ENCODE data around the gene ARF3. TPM values are rescaled to one million over a fixed set of nuclear protein-coding genes. Genes with fewer than 3 reads are reported as not detected.

ARF3 gene
- polyA plus RNA-seq, 1 donor (not counting 4 experiments of a cell fraction or from before 2014, with no cell fraction given) = 236 TPM

DNA sequence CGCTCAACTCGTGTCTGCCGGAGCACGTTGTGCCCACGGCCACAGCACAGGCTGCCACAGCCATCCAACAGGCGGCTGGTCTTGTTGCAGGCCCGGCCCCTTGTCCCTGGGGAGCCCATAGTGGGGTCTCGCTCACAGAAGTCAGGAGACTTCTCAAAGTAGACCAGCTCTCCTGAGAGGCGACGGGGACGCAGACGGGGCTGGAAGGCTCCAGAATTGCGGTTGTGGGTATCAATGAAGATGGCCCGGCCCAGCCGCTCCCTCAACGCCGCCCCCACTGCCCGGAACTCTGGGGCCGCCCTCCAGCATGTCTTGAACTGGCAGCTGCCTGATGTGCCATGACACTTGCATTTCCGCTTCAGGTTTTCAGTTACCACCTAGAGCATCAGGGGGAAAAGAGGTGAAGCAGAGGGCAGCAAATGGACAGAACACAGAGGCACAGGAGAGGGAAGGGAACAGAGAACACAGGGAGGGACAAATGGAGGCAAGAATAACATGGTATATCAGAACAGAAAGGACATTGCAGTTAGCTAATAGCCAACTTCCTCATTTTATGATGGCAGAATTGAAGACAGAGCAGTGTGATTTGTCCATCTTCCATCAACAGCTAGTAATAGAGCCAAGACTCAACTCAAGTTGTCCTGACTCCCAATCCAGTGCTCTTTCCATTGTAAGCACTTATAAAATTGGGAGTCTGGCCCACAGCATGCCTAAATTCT is 9.0 kb upstream of the ARF3 start:
- FAIRE-seq = no peak
- H3K36me3 ChIP-seq (ENCODE audit: control insufficient read depth in 2 of 2, extremely low read depth in 1 of 2, insufficient read depth in 2 of 2, low read length in 2 of 2) = no peaks in the 10 kb centered on the region
- dilution Hi-C loops (cut with MboI; ENCODE audit: extremely low pct_ligation_motif_present, low sequenced_read_pairs) = no loop called here

DNA sequence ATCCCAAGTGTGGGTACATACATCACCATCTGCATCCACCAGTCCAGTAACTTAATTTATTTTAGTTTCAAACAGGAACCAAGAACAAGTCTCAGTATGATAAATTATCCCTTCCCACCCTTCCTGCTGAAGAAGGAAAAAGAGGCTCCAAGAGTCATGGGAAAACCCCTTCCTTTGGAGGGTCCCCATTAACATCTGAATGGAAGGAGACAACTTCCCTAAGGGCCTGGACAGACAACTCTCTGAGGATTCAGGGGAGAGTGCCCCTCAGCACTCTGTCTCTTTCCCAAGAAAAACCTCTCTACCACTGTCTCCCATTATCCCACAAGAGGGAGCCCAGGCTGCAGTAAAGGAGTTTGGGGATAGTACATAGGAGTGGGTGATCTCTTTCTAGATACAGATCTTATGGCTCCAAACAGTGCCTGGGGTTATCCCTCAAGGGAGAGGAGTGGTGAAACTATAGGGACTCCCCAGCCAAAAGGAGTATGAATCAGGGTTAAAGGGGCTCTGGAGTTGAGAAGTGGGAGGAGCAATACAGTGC is 8.1 kb upstream of the ARF3 start:
- no peak overlapping the region for H3K4me3 ChIP-seq (ENCODE audit: control insufficient read depth in 2 of 3, extremely low read depth in 1 of 3, insufficient read depth in 2 of 3, low read depth in 1 of 3, low read length in 3 of 3)

More for the DNA sequence above, 9.0 kb upstream of the ARF3 start:
- Histone ChIP-seq H3K4me3 (ENCODE audit: control insufficient read depth in 2 of 3, extremely low read depth in 1 of 3, insufficient read depth in 2 of 3, low read depth in 1 of 3, low read length in 3 of 3) (no peak overlapping the region), H3K27me3 (ENCODE audit: control insufficient read depth, extremely low read depth, insufficient read depth, low read length) (peaks cover 18% of the 10 kb centered on the region), H2AFZ (ENCODE audit: control insufficient read depth, low read length) (no peak overlapping the region), H3K9ac (ENCODE audit: control insufficient read depth, extremely low read depth, insufficient read depth, low read length) (no peak overlapping the region), H3K9me3 (ENCODE audit: control insufficient read depth, low read depth, low read length) (no peaks in the 10 kb centered on the region), H3K4me2 (ENCODE audit: control insufficient read depth, extremely low read depth, insufficient read depth, low read depth, low read length) (no peak overlapping the region), H3K79me2 (ENCODE audit: control insufficient read depth, insufficient read depth, low read length) (no peaks in the 10 kb centered on the region), H3K4me1 (ENCODE audit: control insufficient read depth, extremely low read depth, insufficient read depth, low read length) (peaks cover 20% of the 10 kb centered on the region), H3K9me1 (ENCODE audit: control insufficient read depth, extremely low read depth, insufficient read depth, low read length) (no peaks in the 10 kb centered on the region), H3K27ac (ENCODE audit: control insufficient read depth, insufficient read depth, low read length) (no peak overlapping the region), H4K20me1 (ENCODE audit: control insufficient read depth, extremely low read depth, insufficient read depth, low read length) (no peaks in the 10 kb centered on the region)
- TF ChIP-seq, protein P1, sequence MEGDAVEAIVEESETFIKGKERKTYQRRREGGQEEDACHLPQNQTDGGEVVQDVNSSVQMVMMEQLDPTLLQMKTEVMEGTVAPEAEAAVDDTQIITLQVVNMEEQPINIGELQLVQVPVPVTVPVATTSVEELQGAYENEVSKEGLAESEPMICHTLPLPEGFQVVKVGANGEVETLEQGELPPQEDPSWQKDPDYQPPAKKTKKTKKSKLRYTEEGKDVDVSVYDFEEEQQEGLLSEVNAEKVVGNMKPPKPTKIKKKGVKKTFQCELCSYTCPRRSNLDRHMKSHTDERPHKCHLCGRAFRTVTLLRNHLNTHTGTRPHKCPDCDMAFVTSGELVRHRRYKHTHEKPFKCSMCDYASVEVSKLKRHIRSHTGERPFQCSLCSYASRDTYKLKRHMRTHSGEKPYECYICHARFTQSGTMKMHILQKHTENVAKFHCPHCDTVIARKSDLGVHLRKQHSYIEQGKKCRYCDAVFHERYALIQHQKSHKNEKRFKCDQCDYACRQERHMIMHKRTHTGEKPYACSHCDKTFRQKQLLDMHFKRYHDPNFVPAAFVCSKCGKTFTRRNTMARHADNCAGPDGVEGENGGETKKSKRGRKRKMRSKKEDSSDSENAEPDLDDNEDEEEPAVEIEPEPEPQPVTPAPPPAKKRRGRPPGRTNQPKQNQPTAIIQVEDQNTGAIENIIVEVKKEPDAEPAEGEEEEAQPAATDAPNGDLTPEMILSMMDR (optimal IDR thresholded peaks at IDR 0.05 in 1 of 3, IDR thresholded peaks at IDR 0.05 in 1 of 3, conservative IDR thresholded peaks at IDR 0.05 in 1 of 3; ENCODE audit: extremely low read depth in 1 of 3, insufficient read depth in 2 of 3, low read length in 3 of 3) = no peak
- no peak for TF ChIP-seq EZH2 (IDR thresholded peaks at IDR 0.05; ENCODE audit: low read length)
- no peak for DNase-seq (ENCODE audit: low read depth, low spot score)

More for the DNA sequence above, 8.1 kb upstream of the ARF3 start:
- Histone ChIP-seq H3K27ac (ENCODE audit: control insufficient read depth, insufficient read depth, low read length) (no peak overlapping the region), H3K4me2 (ENCODE audit: control insufficient read depth, extremely low read depth, insufficient read depth, low read depth, low read length) (no peak overlapping the region), H3K9ac (ENCODE audit: control insufficient read depth, extremely low read depth, insufficient read depth, low read length) (no peak overlapping the region), H3K4me1 (ENCODE audit: control insufficient read depth, extremely low read depth, insufficient read depth, low read length) (peaks cover 11% of the 10 kb centered on the region), H3K36me3 (ENCODE audit: control insufficient read depth in 2 of 2, extremely low read depth in 1 of 2, insufficient read depth in 2 of 2, low read length in 2 of 2) (no peaks in the 10 kb centered on the region), H3K27me3 (ENCODE audit: control insufficient read depth, extremely low read depth, insufficient read depth, low read length) (peaks cover 8% of the 10 kb centered on the region), H3K9me3 (ENCODE audit: control insufficient read depth, low read depth, low read length) (no peaks in the 10 kb centered on the region), H3K79me2 (ENCODE audit: control insufficient read depth, insufficient read depth, low read length) (no peaks in the 10 kb centered on the region), H2AFZ (ENCODE audit: control insufficient read depth, low read length) (no peak overlapping the region), H4K20me1 (ENCODE audit: control insufficient read depth, extremely low read depth, insufficient read depth, low read length) (no peaks in the 10 kb centered on the region), H3K9me1 (ENCODE audit: control insufficient read depth, extremely low read depth, insufficient read depth, low read length) (no peaks in the 10 kb centered on the region)
- DNase-seq (ENCODE audit: low read depth, low spot score) (no peak), FAIRE-seq (no peak)
- dilution Hi-C loops (cut with MboI; ENCODE audit: extremely low pct_ligation_motif_present, low sequenced_read_pairs) = no loop called here
- TF ChIP-seq EZH2 (IDR thresholded peaks at IDR 0.05; ENCODE audit: low read length) = no peak
- TF ChIP-seq, protein P1 (optimal IDR thresholded peaks at IDR 0.05 in 1 of 3, IDR thresholded peaks at IDR 0.05 in 1 of 3, conservative IDR thresholded peaks at IDR 0.05 in 1 of 3; ENCODE audit: extremely low read depth in 1 of 3, insufficient read depth in 2 of 3, low read length in 3 of 3) = peak; percentile 30 to 44 (median 37)
